Natural killer cell (primary cell): ENCODE data around the gene ZMIZ2. TPM values are rescaled to one million over a fixed set of nuclear protein-coding genes. Genes with fewer than 3 reads are reported as not detected.

Source experiments
- ATAC-seq, 3 donors: fragments of 150-1000 bp in 2 of 3; fragments of 200-7000 bp in 1 of 3; cut with Tn5 transposase; 1 replicate in 1 of 3; 2 replicates in 2 of 3; pipeline ENCODE4 v1.10.0; 2021; ENCODE audit warnings: mild to moderate bottlenecking in 2 of 3, moderate library complexity in 2 of 3
- DNase-seq, 2 donors: peaks; one replicate each; pipeline versions ENCODE4 v3.0.0 to v3.0.0-alpha.2; 2013 to 2021; ENCODE audit warnings: mixed read lengths in 1 of 2
- H3K27ac ChIP-seq: one replicate; pipeline ENCODE4 v1.5.1; 2013; ENCODE audit warnings: mild to moderate bottlenecking, low read length
- H3K27me3 ChIP-seq: one replicate; pipeline ENCODE4 v1.6.1; 2013; ENCODE audit warnings: low read length; ENCODE audit not compliant: control insufficient read depth, insufficient read depth
- H3K36me3 ChIP-seq: one replicate; pipeline ENCODE4 v1.6.1; 2013; ENCODE audit warnings: low read length; ENCODE audit not compliant: control insufficient read depth, insufficient read depth
- H3K4me1 ChIP-seq: one replicate; pipeline ENCODE4 v1.6.1; 2013; ENCODE audit warnings: low read length; ENCODE audit not compliant: control insufficient read depth, insufficient read depth
- H3K4me3 ChIP-seq: one replicate; pipeline ENCODE4 v1.5.1; 2013; ENCODE audit warnings: low read length
- H3K9me3 ChIP-seq: one replicate; pipeline ENCODE4 v1.6.1; 2013; ENCODE audit warnings: low read length; ENCODE audit not compliant: control insufficient read depth, insufficient read depth
- H3K27ac Mint-ChIP-seq, 2 donors: one replicate each; pipeline ENCODE4 v1.8.0; 2022; ENCODE audit warnings: mild to moderate bottlenecking in 2 of 2, mixed read lengths in 2 of 2, moderate library complexity in 1 of 2
- H3K27me3 Mint-ChIP-seq, 2 donors: one replicate each; pipeline ENCODE4 v1.8.0; 2022; ENCODE audit warnings: low read depth in 2 of 2, mixed read lengths in 2 of 2
- H3K36me3 Mint-ChIP-seq: one replicate; pipeline ENCODE4 v1.8.0; 2022; ENCODE audit warnings: mixed read lengths
- H3K4me1 Mint-ChIP-seq, 2 donors: one replicate each; pipeline ENCODE4 v1.8.0; 2022; ENCODE audit warnings: mixed read lengths in 2 of 2
- H3K4me3 Mint-ChIP-seq: one replicate; pipeline ENCODE4 v1.8.0; 2022; ENCODE audit warnings: mild to moderate bottlenecking, moderate library complexity, mixed read lengths
- H3K9me3 Mint-ChIP-seq, 2 donors: one replicate each; pipeline ENCODE4 v1.8.0; 2022; ENCODE audit warnings: mixed read lengths in 2 of 2
- CTCF ChIP-seq: fragments of 200-600 bp; IDR thresholded peaks from one replicate; pipeline ENCODE4 v1.8.0; 2022; ENCODE audit warnings: antibody characterized with exemption
- WGBS: methylation state at CpG from one replicate; pipeline ENCODE4 v1.1.7; 2013; ENCODE audit warnings: missing lambda C conversion rate; ENCODE audit not compliant: insufficient coverage; 5-methylcytosine and 5-hydroxymethylcytosine counted together
- intact Hi-C: fragments of 100-400 bp; cut with micrococcal nuclease; formaldehyde crosslinking; loops from one replicate; pipeline ENCODE4 v1.14.2; 2022
- total RNA-seq, 4 donors: library from RNA; stranded (reverse); fragments of 120-200 nt in 1 of 4; gene quantifications; one replicate each; pipeline versions ENCODE4 v1.2.3 to v1.2.4, GENCODE V29; 2013 to 2022

Gene ZMIZ2
- total RNA-seq, 3 donors from 2014 or later (not counting 1 experiment from before 2014, with no cell fraction given) = 152 to 170 (median 167) TPM

- Histone ChIP-seq H3K36me3 (peaks cover 52% of the 10 kb centered on the region), H3K4me1 (peaks cover 27% of the 10 kb centered on the region), H3K27me3 (no peaks in the 10 kb centered on the region), H3K4me3 (no peak overlapping the region), H3K27ac (no peak overlapping the region), H3K9me3 (no peaks in the 10 kb centered on the region)
- 98% methylated on average over 10 of the region's 10 CpGs for WGBS
- Mint-ChIP-seq H3K4me3 (no peak overlapping the region), H3K9me3 (no peaks in the 10 kb centered on the region), H3K4me1 (peaks cover 6 to 29% of the 10 kb centered on the region in 2 donors), H3K27ac (no peak overlapping the region), H3K36me3 (no peaks in the 10 kb centered on the region), H3K27me3 (no peaks in the 10 kb centered on the region)
- no peak for ATAC-seq
- TF ChIP-seq CTCF = no peak
- DNase-seq = no peak
- intact Hi-C loops = no loop called here
Measured at GRCh38 chr7:44757311-44757710, 8.7 kb downstream of the ZMIZ2 start.

GRCh38 chr7:44757739-44758138 is 9.1 kb downstream of the ZMIZ2 start:
- intact Hi-C loops = no loop called here

GRCh38 chr7:44759246-44759645 is 10.6 kb downstream of the ZMIZ2 start:
- Mint-ChIP-seq H3K9me3 (no peaks in the 10 kb centered on the region), H3K4me1 (peaks cover 0 to 17% of the 10 kb centered on the region in 2 donors), H3K27me3 (no peaks in the 10 kb centered on the region), H3K4me3 (no peak overlapping the region), H3K36me3 (no peaks in the 10 kb centered on the region), H3K27ac (no peak overlapping the region)
- intact Hi-C loops = no loop called here
- H3K27me3 ChIP-seq = no peaks in the 10 kb centered on the region
- no peak for ATAC-seq
- H3K27ac ChIP-seq = no peak overlapping the region
- no peak for TF ChIP-seq CTCF
- H3K36me3 ChIP-seq = peaks cover 70% of the 10 kb centered on the region
- WGBS = 97% methylated on average over 9 of the region's 9 CpGs
- H3K4me1 ChIP-seq = peaks cover 21% of the 10 kb centered on the region
- no peak overlapping the region for H3K4me3 ChIP-seq
- DNase-seq = no peak
- no peaks in the 10 kb centered on the region for H3K9me3 ChIP-seq

More at GRCh38 chr7:44757739-44758138, 9.1 kb downstream of the ZMIZ2 start:
- no peak overlapping the region for H3K4me3 ChIP-seq
- Mint-ChIP-seq H3K4me3 (no peak overlapping the region), H3K27ac (no peak overlapping the region), H3K27me3 (no peaks in the 10 kb centered on the region), H3K36me3 (no peaks in the 10 kb centered on the region), H3K4me1 (peaks cover 2 to 24% of the 10 kb centered on the region in 2 donors), H3K9me3 (no peaks in the 10 kb centered on the region)
- ATAC-seq (no peak), DNase-seq (no peak)
- peaks cover 27% of the 10 kb centered on the region for H3K4me1 ChIP-seq
- H3K27ac ChIP-seq = no peak overlapping the region
- WGBS = 97% methylated on average over 7 of the region's 7 CpGs
- TF ChIP-seq CTCF = no peak
- peaks cover 56% of the 10 kb centered on the region for H3K36me3 ChIP-seq
- H3K9me3 ChIP-seq = no peaks in the 10 kb centered on the region
- no peaks in the 10 kb centered on the region for H3K27me3 ChIP-seq

- no peaks in the 10 kb centered on the region for H3K9me3 Mint-ChIP-seq
- H3K36me3 ChIP-seq = peaks cover 79% of the 10 kb centered on the region
- H3K4me1 ChIP-seq = peaks cover 12% of the 10 kb centered on the region
- no peaks in the 10 kb centered on the region for H3K9me3 ChIP-seq
- no peak for ATAC-seq
- intact Hi-C loops = no loop called here
- no peak for TF ChIP-seq CTCF
- no peaks in the 10 kb centered on the region for H3K27me3 Mint-ChIP-seq
- no peaks in the 10 kb centered on the region for H3K27me3 ChIP-seq
- H3K4me3 Mint-ChIP-seq = no peak overlapping the region
- peaks cover 0 to 8% of the 10 kb centered on the region in 2 donors for H3K4me1 Mint-ChIP-seq
- H3K36me3 Mint-ChIP-seq = no peaks in the 10 kb centered on the region
- no peak overlapping the region for H3K27ac ChIP-seq
- WGBS = 97% methylated on average over 18 of the region's 18 CpGs
- H3K27ac Mint-ChIP-seq = no peak overlapping the region
- no peak for DNase-seq
- no peak overlapping the region for H3K4me3 ChIP-seq
Measured at GRCh38 chr7:44760034-44760580, 11.5 kb downstream of the ZMIZ2 start.
